ENCODE data around the gene EEF1AKMT3. TPM values are rescaled to one million over a fixed set of nuclear protein-coding genes. Genes with fewer than 3 reads are reported as not detected.

The EEF1AKMT3 gene
- total and polyA plus RNA-seq, 2 donors: 1.3 to 2.4 TPM

GRCh38 chr12:57823131-57823907 lies 50.9 kb downstream of the EEF1AKMT3 start:
- H3K36me3 ChIP-seq (ENCODE audit: control insufficient read depth in 2 of 2, insufficient read depth in 2 of 2, low read length in 1 of 2): peaks cover 82 to 95% of the 10 kb centered on the region in 2 donors
- DNase-seq (ENCODE audit: low read depth in 6 of 9, low spot score in 9 of 9): no peak
- H3K4me1 ChIP-seq (ENCODE audit: control insufficient read depth in 2 of 2, insufficient read depth in 2 of 2, low read length in 2 of 2): no peaks in the 10 kb centered on the region
- no peaks in the 10 kb centered on the region for H3K27me3 ChIP-seq (ENCODE audit: control insufficient read depth in 2 of 2, insufficient read depth in 1 of 2, low read length in 1 of 2)
- WGBS: 95% methylated on average over 17 of the region's 17 CpGs
- H3K4me3 ChIP-seq (ENCODE audit: low read length in 2 of 2): no peak overlapping the region
- no peaks in the 10 kb centered on the region for H3K9me3 ChIP-seq (ENCODE audit: control insufficient read depth in 2 of 2, insufficient read depth in 1 of 2, low read length in 1 of 2)
- H3K27ac ChIP-seq (ENCODE audit: low read depth in 1 of 2, low read length in 1 of 2): no peak overlapping the region

- Histone ChIP-seq H3K4me1 (ENCODE audit: control insufficient read depth in 2 of 2, insufficient read depth in 2 of 2, low read length in 2 of 2) (peaks cover 0 to under 1% of the 10 kb centered on the region in 2 donors), H3K27ac (ENCODE audit: low read depth in 1 of 2, low read length in 1 of 2) (no peak overlapping the region), H3K4me3 (ENCODE audit: low read length in 2 of 2) (no peak overlapping the region), H3K27me3 (ENCODE audit: control insufficient read depth in 2 of 2, insufficient read depth in 1 of 2, low read length in 1 of 2) (no peaks in the 10 kb centered on the region), H3K36me3 (ENCODE audit: control insufficient read depth in 2 of 2, insufficient read depth in 2 of 2, low read length in 1 of 2) (peaks cover 82 to 95% of the 10 kb centered on the region in 2 donors), H3K9me3 (ENCODE audit: control insufficient read depth in 2 of 2, insufficient read depth in 1 of 2, low read length in 1 of 2) (no peaks in the 10 kb centered on the region)
- WGBS: 96% methylated on average over 18 of the region's 18 CpGs
- DNase-seq (ENCODE audit: low read depth in 6 of 9, low spot score in 9 of 9): no peak
Observed at GRCh38 chr12:57823908-57824640, 51.7 kb downstream of the EEF1AKMT3 start.

GRCh38 chr12:57825451-57825850 lies 53.0 kb downstream of the EEF1AKMT3 start:
- WGBS: 97% methylated on average over 2 of the region's 2 CpGs
- H3K27ac ChIP-seq (ENCODE audit: low read depth in 1 of 2, low read length in 1 of 2): no peak overlapping the region
- H3K36me3 ChIP-seq (ENCODE audit: control insufficient read depth in 2 of 2, insufficient read depth in 2 of 2, low read length in 1 of 2): peaks cover 91 to 96% of the 10 kb centered on the region in 2 donors
- DNase-seq (ENCODE audit: low read depth in 6 of 9, low spot score in 9 of 9): no peak
- H3K4me3 ChIP-seq (ENCODE audit: low read length in 2 of 2): no peak overlapping the region
- H3K9me3 ChIP-seq (ENCODE audit: control insufficient read depth in 2 of 2, insufficient read depth in 1 of 2, low read length in 1 of 2): no peaks in the 10 kb centered on the region
- peaks cover 0 to 7% of the 10 kb centered on the region in 2 donors for H3K4me1 ChIP-seq (ENCODE audit: control insufficient read depth in 2 of 2, insufficient read depth in 2 of 2, low read length in 2 of 2)
- H3K27me3 ChIP-seq (ENCODE audit: control insufficient read depth in 2 of 2, insufficient read depth in 1 of 2, low read length in 1 of 2): no peaks in the 10 kb centered on the region

DNA sequence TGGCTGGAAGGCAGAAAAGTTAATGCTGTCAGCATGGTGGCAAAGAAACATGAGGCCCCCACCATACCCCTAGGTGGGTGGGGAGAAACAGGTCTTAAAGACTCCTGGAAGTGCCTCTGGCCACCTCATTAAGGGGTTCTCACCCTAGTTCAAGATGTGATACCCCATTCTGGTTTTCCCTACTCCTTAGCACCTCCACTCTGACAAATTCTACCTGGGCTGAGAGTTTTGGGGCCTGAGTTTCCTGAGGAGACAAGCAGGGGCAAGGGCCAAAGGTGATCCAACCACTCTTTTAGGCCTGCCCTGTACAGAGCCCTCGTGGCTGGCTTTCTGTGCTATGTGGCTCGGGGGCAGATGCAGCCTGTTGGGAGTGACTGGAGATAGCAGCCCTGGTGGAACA lies 54.0 kb downstream of the EEF1AKMT3 start:
- Histone ChIP-seq H3K27ac (ENCODE audit: low read depth in 1 of 2, low read length in 1 of 2) (no peak overlapping the region), H3K27me3 (ENCODE audit: control insufficient read depth in 2 of 2, insufficient read depth in 1 of 2, low read length in 1 of 2) (no peaks in the 10 kb centered on the region), H3K36me3 (ENCODE audit: control insufficient read depth in 2 of 2, insufficient read depth in 2 of 2, low read length in 1 of 2) (peaks cover 88 to 89% of the 10 kb centered on the region in 2 donors), H3K9me3 (ENCODE audit: control insufficient read depth in 2 of 2, insufficient read depth in 1 of 2, low read length in 1 of 2) (no peaks in the 10 kb centered on the region), H3K4me1 (ENCODE audit: control insufficient read depth in 2 of 2, insufficient read depth in 2 of 2, low read length in 2 of 2) (peaks cover under 1 to 11% of the 10 kb centered on the region in 2 donors), H3K4me3 (ENCODE audit: low read length in 2 of 2) (no peak overlapping the region)
- 99% methylated on average over 2 of the region's 2 CpGs for WGBS
- DNase-seq (ENCODE audit: low read depth in 6 of 9, low spot score in 9 of 9): no peak

GRCh38 chr12:57826966-57827365 lies 54.6 kb downstream of the EEF1AKMT3 start:
- DNase-seq (ENCODE audit: low read depth in 6 of 9, low spot score in 9 of 9): no peak
- no peaks in the 10 kb centered on the region for H3K9me3 ChIP-seq (ENCODE audit: control insufficient read depth in 2 of 2, insufficient read depth in 1 of 2, low read length in 1 of 2)
- no peaks in the 10 kb centered on the region for H3K27me3 ChIP-seq (ENCODE audit: control insufficient read depth in 2 of 2, insufficient read depth in 1 of 2, low read length in 1 of 2)
- 97% methylated on average over 1 of the region's 1 CpG for WGBS
- H3K4me1 ChIP-seq (ENCODE audit: control insufficient read depth in 2 of 2, insufficient read depth in 2 of 2, low read length in 2 of 2): peaks cover 6 to 17% of the 10 kb centered on the region in 2 donors
- peaks cover 82 to 83% of the 10 kb centered on the region in 2 donors for H3K36me3 ChIP-seq (ENCODE audit: control insufficient read depth in 2 of 2, insufficient read depth in 2 of 2, low read length in 1 of 2)
- H3K27ac ChIP-seq (ENCODE audit: low read depth in 1 of 2, low read length in 1 of 2): no peak overlapping the region
- H3K4me3 ChIP-seq (ENCODE audit: low read length in 2 of 2): no peak overlapping the region

DNA sequence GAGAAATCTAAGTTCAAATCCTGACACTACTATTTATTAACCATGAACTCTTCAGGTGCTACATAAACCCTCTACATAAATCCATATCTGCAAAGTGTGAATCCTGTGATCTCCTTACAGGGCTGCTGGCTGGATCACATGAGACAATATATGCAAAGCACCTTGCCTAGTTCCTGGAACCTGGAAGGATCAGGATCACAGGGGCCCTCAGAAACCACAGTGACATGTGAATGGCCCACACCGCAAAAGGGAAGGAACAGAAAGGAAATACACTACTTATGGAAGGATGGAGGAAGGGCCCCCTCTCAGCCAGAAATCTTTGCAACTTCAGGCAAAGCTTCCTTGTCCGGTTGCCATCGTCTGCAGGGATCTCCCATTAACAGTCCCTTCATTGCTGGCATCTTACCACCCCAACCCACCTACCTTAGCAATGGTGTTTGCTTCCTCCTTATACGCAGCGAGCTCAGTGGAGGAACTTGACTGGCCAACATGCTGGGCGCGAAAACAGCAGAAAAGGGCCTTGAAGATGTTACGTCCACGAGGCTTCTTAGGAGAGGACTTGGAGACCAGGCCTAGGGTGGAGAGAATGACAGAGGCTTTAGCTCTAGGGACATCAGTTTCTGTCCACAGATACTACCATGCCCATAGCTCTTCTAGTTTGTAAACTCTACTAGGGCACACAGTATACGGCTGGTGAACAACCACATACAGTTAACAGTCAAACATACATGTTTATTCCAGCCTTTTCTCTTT lies 56.8 kb downstream of the EEF1AKMT3 start:
- no peak for DNase-seq (ENCODE audit: low read depth in 6 of 9, low spot score in 9 of 9)
- peaks cover 60 to 64% of the 10 kb centered on the region in 2 donors for H3K36me3 ChIP-seq (ENCODE audit: control insufficient read depth in 2 of 2, insufficient read depth in 2 of 2, low read length in 1 of 2)
- no peaks in the 10 kb centered on the region for H3K9me3 ChIP-seq (ENCODE audit: control insufficient read depth in 2 of 2, insufficient read depth in 1 of 2, low read length in 1 of 2)
- no peaks in the 10 kb centered on the region for H3K27me3 ChIP-seq (ENCODE audit: control insufficient read depth in 2 of 2, insufficient read depth in 1 of 2, low read length in 1 of 2)
- H3K4me1 ChIP-seq (ENCODE audit: control insufficient read depth in 2 of 2, insufficient read depth in 2 of 2, low read length in 2 of 2): peaks cover 12 to 39% of the 10 kb centered on the region in 2 donors
- WGBS: 87% methylated on average over 10 of the region's 10 CpGs
- H3K4me3 ChIP-seq (ENCODE audit: low read length in 2 of 2): no peak overlapping the region
- H3K27ac ChIP-seq (ENCODE audit: low read depth in 1 of 2, low read length in 1 of 2): no peak overlapping the region

DNA sequence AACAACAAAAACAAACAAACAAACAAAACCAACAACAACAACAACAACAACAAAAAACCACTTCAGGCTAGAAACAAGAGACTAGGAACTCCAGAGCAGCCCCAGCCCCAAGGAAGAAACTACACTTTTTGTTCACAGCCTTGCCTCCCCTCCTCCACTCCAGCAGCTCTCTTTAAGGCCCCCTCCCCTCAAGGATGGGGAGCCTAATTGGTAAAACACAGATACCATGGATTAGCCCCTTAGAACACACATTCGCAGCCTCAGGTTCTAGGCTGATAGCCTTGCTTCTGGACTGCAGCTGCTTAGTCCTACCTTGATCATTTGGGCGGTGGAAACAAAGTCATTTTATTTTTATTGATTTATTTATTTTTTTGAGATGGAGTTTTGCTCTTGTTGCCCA lies 58.0 kb downstream of the EEF1AKMT3 start:
- Histone ChIP-seq H3K36me3 (ENCODE audit: control insufficient read depth in 2 of 2, insufficient read depth in 2 of 2, low read length in 1 of 2) (peaks cover 48 to 55% of the 10 kb centered on the region in 2 donors), H3K4me3 (ENCODE audit: low read length in 2 of 2) (no peak overlapping the region), H3K27ac (ENCODE audit: low read depth in 1 of 2, low read length in 1 of 2) (no peak overlapping the region), H3K27me3 (ENCODE audit: control insufficient read depth in 2 of 2, insufficient read depth in 1 of 2, low read length in 1 of 2) (no peaks in the 10 kb centered on the region), H3K9me3 (ENCODE audit: control insufficient read depth in 2 of 2, insufficient read depth in 1 of 2, low read length in 1 of 2) (no peaks in the 10 kb centered on the region), H3K4me1 (ENCODE audit: control insufficient read depth in 2 of 2, insufficient read depth in 2 of 2, low read length in 2 of 2) (peaks cover 20 to 50% of the 10 kb centered on the region in 2 donors)
- DNase-seq (ENCODE audit: low read depth in 6 of 9, low spot score in 9 of 9): no peak
- WGBS: 96% methylated on average over 2 of the region's 2 CpGs
